Activated CD4-positive, CD25-positive, alpha-beta regulatory T cell treated with anti-CD3 and anti-CD28 coated beads, Interleukin-2, amount 50 U/mL, for 72 hours (primary cell): ENCODE data around the gene PRR16.
"Not testable (repeated sequence)": the region's sequence is repeated elsewhere in the genome, so short reads cannot be mapped to it uniquely, and the experiment has no call there.

Source experiments
- DNase-seq: peaks from one replicate; pipeline ENCODE4 v3.0.0; 2021

The PRR16 gene

DNA sequence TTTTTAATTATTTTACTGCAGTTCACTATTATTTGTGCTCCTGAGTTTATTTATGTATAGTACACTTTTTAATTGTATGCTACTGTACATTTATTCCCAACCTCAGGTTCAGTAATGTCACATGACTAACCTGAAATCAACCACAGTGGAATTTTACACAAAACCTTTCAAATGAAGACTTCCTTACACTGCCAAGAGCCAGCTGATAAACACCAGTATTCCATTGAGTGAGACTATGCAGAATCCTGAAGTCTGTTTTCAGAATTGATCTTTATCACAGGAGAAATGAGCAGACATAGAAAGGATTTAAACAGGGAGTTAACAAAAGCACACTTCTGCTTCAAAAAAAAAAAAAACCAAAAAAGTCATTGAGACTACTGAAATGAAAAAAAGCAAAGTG is 219.5 kb downstream of the PRR16 start:
- no peak for DNase-seq

DNA sequence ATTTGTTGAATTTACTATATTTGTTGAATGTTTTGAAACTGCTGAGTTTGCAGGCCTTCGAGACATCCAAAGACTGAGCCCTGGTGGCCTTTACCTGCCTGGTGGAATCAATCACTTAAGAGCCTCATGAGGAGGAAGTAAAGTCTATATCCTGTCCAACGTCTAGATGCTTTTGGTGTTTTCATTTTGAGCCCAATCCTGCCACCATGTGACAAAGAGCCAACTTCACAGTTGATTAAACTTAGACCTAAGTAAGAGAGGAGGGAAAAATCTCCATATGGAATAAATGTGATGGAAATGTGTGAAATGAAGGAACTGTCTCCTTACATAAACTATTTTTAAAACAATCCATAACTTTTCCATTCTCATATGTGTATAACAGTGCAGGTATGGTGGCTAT is 220.1 kb downstream of the PRR16 start:
- no peak for DNase-seq

DNA sequence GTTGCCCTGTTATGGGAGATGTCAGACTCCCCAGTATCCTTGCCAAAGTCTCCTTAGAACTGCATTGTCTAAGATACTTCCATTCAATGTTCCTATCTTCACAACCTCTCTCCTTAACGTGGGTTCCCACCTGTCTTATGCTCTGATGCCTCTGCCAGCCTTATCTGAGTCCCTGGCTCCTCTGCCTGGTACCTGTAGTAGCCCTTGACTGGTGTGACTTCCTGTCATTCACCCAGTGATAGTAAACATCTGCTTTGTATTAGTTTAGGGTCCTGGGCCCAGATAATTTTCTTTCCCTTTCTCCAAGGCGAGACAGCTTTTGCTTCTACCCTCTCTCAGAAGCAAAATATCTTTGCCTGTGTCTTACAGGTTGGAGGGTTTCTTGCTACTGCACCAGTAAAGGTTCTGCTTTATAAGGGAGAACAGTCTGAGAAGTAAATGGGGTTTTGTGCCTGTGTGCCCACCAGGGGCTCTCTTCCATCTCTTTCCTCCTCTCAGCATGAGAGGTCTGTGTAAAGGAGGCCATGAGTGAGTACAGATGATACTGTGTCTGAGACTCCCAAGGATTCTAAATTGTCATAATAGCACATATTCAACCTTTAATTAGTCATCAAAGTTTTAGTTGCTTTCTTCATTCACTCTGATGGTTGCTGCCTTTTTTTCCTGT is 220.8 kb downstream of the PRR16 start:
- DNase-seq = no peak

DNA sequence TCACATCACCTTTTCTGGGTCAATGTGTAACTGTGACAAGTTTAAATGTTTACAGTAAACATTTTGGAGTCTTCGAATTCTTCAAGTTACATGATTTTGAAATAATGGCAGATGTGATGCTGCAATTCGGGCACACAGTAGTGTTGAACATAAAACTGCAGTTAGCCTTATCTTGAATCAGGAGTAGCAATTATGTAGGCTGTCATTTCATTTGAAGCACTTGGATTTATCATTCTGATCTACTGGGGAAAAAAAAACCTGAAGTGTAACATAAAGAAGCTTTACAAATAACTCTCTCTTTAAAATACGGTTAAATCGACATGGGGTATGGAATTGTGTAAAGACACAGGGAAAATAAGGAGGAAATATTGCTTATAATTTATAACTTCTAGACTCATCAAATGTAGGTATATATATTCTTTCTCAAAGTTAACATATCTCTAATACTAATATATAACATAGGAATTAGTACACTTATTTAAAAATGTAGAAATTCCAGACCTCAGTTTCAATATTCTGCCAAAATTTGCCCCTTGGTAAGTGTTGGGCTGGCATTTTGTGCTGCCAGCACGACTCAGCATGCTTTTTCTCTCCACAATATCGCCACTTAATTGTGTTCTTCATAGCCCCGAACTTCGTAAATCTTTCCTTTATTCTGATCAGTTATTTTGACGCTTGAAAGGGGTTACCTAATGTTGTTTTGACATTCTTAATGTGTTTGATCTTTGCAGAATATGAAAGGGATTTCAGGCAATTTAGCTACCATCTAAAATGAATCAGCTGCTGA is 226.7 kb downstream of the PRR16 start:
- no peak for DNase-seq

DNA sequence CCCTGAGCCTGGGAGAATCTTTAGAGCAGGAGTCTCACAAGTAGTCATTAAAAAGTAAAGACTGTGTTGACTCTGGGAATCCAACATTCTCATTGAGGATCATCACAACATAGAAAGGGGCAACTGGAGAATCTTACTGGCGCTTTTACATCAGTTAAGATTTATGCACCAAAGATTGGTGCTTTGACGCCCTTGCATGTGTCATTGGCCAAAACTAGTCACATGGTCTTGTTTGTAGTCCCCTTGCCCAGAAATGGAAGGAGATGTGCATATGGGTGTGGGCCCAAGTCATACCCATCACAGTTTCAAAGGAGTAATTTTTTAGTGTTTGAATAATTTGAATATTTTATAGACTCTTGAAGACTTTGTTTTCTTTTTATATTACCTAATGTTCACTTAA is 228.2 kb downstream of the PRR16 start:
- no peak for DNase-seq

DNA sequence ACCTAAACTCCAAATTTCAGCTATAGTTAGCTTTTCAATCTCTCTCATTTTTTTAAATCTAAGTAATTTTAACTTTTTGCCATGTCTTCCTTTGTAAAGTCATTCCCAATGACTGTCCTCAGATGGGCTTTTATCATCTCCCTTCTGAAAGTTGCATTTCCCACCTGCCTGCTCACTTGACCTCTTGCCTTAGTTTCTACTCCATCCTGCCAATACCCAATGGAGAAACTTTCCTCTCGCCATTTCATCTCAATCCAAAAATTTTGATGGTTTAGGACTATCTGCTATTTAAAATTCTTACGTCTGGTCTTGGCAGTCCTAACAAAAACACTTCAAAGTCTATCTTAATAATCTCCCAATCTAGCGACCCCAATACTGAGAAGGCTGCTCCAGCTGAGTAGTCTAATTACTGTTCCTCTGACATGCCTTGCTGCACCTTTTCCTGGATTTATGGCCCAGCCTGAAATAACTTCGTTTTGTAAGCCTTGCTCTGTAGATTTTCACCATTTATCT is 231.3 kb downstream of the PRR16 start:
- DNase-seq = no peak

DNA sequence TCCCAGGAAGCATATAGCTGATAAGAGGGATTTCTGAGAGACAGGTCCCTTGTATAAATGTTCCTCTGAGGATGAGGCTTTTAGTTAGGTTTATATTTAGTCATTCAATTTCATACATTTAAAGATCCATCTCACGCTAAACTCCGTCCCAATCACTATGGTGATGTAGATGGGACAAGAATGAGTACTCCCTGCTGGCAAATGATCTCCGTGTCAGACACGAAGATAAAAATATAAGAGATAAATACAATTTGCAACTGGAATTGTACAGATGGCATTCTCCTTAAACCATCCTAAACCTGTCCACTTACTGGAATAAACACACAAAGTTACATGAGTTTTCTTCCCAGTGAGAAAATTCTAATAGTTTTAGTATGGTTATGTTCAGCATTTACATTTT is 233.0 kb downstream of the PRR16 start:
- DNase-seq = no peak

DNA sequence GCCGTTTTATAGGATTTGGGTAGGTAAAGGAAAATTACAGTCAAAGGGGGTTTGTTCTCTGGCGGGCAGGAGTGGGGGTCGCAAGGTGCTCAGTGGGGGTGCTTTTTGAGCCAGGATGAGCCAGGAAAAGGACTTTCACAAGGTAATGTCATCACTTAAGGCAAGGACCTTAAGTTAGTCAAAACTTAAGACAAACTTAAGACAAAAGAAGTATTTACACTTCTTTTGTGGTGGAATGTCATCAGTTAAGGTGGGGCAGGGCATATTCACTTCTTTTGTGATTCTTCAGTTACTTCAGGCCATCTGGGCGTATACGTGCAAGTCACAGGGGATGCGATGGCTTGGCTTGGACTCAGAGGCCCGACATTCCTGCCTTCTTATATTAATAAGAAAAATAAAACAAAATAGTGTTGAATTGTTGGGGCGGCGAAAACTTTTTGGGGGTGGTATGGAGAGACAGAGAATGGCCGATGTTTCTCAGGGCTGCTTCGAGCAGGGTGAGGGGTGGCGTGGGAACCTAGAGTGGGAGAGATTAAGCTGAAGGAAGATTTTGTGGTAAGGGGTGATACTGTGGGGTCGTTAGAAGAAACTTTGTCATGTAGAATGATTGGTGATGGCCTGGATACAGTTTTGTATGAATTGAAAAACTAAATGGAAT is 233.7 kb downstream of the PRR16 start:
- not testable (repeated sequence) for DNase-seq

DNA sequence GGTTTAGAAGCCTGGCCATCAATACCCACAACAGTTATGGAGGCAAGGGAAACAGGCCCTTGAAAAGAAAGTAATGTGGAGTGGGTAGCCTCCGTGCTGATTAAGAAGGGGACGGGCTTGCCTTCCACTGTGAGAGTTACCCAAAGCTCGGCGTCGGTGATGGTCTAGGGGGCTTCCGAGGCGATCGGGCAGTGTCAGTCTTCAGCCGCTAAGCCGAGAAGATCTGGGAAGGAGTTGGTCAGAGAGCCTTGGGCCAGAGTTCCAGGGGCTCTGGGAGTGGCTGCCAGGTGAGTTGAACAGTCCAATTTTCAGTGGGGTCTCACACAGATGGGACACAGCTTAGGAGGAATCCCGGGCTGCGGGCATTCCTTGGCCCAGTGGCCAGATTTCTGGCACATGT is 236.6 kb downstream of the PRR16 start:
- not testable (repeated sequence) for DNase-seq

DNA sequence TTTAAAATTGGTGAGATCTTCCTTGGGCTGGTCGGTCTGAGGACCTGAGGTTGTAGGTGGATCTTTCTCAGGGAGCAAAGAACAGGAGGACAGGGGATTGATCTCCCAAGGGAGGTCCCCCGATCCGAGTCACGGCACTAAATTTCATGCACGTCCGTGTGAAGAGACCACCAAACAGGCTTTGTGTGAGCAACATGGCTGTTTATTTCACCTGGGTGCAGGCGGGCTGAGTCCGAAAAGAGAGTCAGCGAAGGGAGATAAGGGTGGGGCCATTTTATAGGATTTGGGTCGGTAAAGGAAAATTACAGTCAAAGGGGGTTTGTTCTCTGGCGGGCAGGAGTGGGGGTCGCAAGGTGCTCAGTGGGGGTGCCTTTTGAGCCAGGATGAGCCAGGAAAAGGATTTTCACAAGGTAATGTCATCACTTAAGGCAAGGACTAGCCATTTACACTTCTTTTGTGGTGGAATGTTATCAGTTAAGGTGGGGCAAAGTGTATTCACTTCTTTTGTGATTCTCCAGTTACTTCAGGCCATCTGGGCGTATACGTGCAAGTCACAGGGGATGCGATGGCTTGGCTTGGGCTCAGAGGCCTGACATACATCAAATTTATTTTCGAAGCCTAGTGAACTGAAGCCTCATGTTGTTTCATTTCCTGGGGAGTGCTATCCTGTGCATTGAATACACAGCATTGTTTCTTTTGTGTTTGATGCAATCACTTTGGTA is 238.9 kb downstream of the PRR16 start:
- DNase-seq = not testable (repeated sequence)

DNA sequence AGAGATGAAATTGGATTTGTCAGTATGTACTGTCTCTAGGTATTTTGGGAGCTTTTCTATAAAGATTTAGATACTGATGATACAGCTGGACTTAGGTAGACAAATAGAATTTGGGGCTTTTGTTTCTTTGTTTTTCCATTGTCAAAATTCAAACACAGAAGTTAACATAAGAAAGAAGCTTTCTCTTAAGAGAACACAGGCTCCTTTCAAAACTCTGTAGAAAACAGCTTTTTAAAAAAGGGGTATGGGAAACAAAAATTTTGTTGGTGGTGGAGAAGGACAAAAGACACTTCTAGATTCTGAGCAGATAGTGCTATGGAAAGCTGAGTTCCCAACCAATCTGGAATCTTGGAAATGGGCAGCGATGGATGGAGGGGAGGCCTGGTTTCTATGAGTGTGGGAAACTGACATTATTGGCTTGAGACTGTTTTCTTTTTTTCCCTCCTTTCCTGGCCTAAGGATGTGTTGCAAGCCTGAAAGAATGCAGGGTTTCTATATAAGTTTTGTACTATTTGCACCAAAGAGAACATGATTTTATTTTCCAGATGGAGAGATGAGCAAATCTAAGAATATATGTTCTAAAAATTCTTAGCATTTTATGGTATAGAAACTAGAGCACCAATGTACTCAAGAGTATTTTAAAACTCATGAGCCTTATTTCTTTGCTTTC is 240.0 kb downstream of the PRR16 start:
- no peak for DNase-seq

DNA sequence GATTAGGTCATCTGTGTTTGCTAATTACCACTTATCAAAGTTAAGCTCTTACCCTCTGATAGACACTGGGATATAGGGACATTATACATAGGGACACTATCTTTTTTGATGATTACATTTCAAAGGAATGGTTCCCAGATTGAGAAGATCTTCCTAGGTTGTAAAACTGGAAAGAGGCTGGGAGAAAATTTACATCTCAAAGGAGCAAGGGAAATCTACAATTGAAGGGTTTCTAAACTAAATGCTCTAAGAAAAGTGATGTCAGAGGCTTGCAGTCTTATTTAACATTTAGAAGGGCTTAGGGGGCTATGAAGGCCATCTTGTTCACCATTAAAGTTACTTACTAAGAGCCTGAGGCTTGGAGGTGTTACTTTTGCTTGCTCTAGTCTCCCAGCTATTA is 242.8 kb downstream of the PRR16 start:
- DNase-seq = no peak

DNA sequence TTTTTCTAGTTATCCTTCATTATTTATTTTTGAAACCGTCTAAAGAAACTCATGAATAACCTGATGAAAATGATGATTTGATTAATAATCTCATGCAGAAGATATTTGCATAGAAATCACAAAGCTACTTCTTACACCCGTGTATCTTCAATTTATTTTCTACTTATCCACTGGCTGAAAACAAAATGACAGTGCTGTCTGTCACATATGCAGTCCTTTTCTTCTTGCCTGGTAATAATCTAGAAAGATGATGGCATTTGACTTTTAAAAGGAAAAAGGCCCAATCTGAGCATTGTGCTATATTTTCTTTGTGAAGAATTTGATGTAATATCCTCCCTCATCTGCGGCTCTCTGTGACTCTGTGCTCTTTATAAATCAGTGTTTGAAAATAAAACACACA is 253.3 kb downstream of the PRR16 start:
- DNase-seq = no peak

DNA sequence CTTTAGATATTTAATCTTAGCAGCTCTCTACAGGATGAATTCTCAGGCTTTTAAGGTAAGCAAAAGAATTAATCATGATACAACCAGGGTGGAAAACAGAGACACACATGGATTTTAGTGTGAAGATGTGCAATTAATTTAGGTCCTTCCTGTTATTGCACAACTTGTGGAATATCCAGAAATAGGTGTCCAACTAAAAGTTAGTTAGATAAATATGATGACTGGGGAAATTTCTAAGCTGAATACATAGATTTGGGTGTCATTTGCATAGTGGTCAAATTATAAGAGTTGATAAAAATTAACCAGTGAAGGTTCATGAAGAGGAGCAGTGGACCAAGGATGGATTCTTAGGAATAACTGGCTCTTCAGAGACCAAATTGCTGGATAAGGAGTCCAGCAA is 266.1 kb downstream of the PRR16 start:
- no peak for DNase-seq

DNA sequence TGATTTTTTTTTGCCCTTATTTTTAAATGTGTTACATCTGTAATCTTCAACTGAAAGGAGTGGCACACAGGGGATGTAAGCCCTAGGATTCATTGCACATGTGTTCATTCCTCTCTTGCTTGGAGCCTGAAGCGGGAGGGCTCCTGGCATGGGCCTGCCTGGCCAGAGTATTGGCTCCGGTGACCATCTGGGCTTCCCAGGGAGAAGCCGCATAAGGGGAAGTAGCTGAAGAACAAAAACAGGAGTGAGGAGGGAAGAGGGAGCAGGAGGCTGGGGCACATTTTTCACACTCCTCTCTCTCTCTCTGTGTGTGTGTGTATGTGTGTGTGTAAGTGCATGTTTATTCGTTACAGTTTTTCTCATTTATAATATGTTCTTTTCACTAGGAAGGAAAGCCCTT is 269.9 kb downstream of the PRR16 start:
- DNase-seq = no peak

DNA sequence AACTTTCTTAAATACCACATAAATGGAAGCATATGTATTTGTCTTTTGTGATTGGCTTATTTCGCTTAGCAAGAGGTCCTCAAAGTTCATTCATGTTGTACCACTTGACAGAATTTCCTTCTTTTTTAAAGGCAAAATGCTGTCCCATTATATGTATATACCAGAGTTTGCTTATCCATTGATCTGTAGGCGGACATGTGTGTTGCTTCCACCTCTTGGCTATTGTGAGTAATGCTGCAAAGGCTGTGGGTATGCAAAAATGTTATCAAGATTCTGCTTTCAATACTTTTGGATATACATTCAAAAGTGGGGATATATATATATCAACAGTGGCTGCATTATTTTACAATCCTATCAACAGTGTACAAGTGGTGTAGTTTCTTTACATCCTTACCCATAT is 271.0 kb downstream of the PRR16 start:
- no peak for DNase-seq
